GM12872 (cell line): Measurements from ENCODE around the gene SNRPA1.

Experiments used
- CTCF ChIP-seq: IDR thresholded peaks from 3 replicates; pipeline ENCODE4 v1.5.1; 2011; ENCODE audit warnings: low read depth, mild to moderate bottlenecking, low read length, moderate library complexity; ENCODE audit not compliant: insufficient read depth

Gene SNRPA1

GRCh38 chr15:101315736-101316135 is 20.7 kb upstream of the SNRPA1 start:
- no peak for TF ChIP-seq CTCF

- no peak for TF ChIP-seq CTCF
Measured at GRCh38 chr15:101314336-101315125, 19.5 kb upstream of the SNRPA1 start.

GRCh38 chr15:101313041-101313761 is 18.2 kb upstream of the SNRPA1 start:
- TF ChIP-seq CTCF, result no peak

GRCh38 chr15:101310508-101310907 is 15.5 kb upstream of the SNRPA1 start:
- TF ChIP-seq CTCF, result no peak

GRCh38 chr15:101310161-101310480 is 15.1 kb upstream of the SNRPA1 start:
- TF ChIP-seq CTCF, result no peak

- TF ChIP-seq CTCF, result no peak
Measured at GRCh38 chr15:101309436-101310160, 14.6 kb upstream of the SNRPA1 start.
